Type B pancreatic cell (in vitro differentiated cells): Measurements from ENCODE around the gene NLGN3. TPM values are rescaled to one million over a fixed set of nuclear protein-coding genes. Genes with fewer than 3 reads are reported as not detected.

Source experiments
- DNase-seq: peaks from one replicate; pipeline ENCODE4 v3.0.0; 2021; ENCODE audit warnings: mixed read lengths; ENCODE audit not compliant: unreplicated experiment; ENCODE audit errors: extremely low spot score
- H3K27ac Mint-ChIP-seq: 2 replicates; pipeline ENCODE4 v1.8.0; 2021; ENCODE audit warnings: mild to moderate bottlenecking, mixed read lengths
- H3K27me3 Mint-ChIP-seq: 2 replicates; pipeline ENCODE4 v1.8.0; 2021; ENCODE audit warnings: mixed read lengths
- H3K36me3 Mint-ChIP-seq: 2 replicates; pipeline ENCODE4 v1.8.0; 2021; ENCODE audit warnings: mixed read lengths
- H3K4me1 Mint-ChIP-seq: one replicate; pipeline ENCODE4 v1.8.0; 2021; ENCODE audit warnings: mixed read lengths; ENCODE audit not compliant: unreplicated experiment
- H3K4me3 Mint-ChIP-seq: 2 replicates; pipeline ENCODE4 v1.8.0; 2021; ENCODE audit warnings: mild to moderate bottlenecking, mixed read lengths
- H3K9me3 Mint-ChIP-seq: 2 replicates; pipeline ENCODE4 v1.8.0; 2021; ENCODE audit warnings: mixed read lengths
- CTCF ChIP-seq: fragments of 200-600 bp; sonication (generic); conservative IDR thresholded peaks from 2 replicates; pipeline ENCODE4 v1.5.0; 2021; ENCODE audit warnings: antibody characterized with exemption, mild to moderate bottlenecking
- total RNA-seq: library from RNA; stranded (reverse); gene quantifications from 2 replicates; pipeline ENCODE4 v1.2.1, GENCODE V29; 2021; ENCODE audit warnings: low replicate concordance

NLGN3 gene
- total RNA-seq, 1 donor from 2014 or later, result 17.9 TPM

DNA sequence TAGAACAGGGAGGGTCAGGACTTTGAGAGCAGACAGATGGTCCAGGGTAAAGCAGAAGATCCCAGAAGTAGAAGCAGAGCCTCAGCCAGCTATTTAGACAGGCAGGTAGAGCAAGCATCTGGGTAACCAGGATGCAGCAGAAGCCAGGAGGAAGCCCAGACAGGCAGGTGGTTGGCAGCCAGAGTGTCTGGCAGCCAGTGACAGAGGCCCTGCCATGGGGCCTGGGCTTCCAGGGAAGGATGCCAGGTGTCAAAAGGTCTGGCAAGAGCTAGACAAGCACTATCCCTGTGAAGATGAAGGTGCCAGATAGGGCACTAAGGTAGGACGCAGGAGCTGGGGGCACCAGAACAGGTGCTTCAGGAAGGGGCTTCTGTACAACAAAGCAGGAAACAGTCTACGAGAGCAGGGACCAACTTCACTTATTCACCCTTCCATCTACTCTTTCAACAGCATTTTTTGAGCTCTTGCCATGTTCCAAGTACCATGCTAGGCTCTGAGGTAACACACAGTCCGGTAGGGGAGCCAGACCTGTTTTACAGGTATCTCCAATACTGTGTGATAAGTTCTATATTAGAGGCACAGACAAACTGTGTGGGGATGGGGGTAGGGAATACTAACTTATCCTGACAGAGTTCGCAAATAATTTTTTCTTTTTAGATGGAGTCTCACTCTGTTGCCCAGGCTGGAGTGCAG is 40.3 kb downstream of the NLGN3 start:
- no peaks in the 10 kb centered on the region for H3K27me3 Mint-ChIP-seq
- peaks cover 20% of the 10 kb centered on the region for H3K4me1 Mint-ChIP-seq
- no peak for DNase-seq
- peak overlapping the region; percentile 43 for H3K27ac Mint-ChIP-seq
- H3K9me3 Mint-ChIP-seq, result no peaks in the 10 kb centered on the region
- no peaks in the 10 kb centered on the region for H3K36me3 Mint-ChIP-seq
- H3K4me3 Mint-ChIP-seq, result no peak overlapping the region
- TF ChIP-seq CTCF, result no peak

- no peak overlapping the region for H3K27ac Mint-ChIP-seq
- no peak for TF ChIP-seq CTCF
- H3K36me3 Mint-ChIP-seq, result no peaks in the 10 kb centered on the region
- H3K27me3 Mint-ChIP-seq, result no peaks in the 10 kb centered on the region
- no peaks in the 10 kb centered on the region for H3K4me1 Mint-ChIP-seq
- DNase-seq, result no peak
- no peaks in the 10 kb centered on the region for H3K9me3 Mint-ChIP-seq
- no peak overlapping the region for H3K4me3 Mint-ChIP-seq
These were observed 46.6 kb downstream of the NLGN3 start for GRCh38 chrX:71191248-71191647.

DNA sequence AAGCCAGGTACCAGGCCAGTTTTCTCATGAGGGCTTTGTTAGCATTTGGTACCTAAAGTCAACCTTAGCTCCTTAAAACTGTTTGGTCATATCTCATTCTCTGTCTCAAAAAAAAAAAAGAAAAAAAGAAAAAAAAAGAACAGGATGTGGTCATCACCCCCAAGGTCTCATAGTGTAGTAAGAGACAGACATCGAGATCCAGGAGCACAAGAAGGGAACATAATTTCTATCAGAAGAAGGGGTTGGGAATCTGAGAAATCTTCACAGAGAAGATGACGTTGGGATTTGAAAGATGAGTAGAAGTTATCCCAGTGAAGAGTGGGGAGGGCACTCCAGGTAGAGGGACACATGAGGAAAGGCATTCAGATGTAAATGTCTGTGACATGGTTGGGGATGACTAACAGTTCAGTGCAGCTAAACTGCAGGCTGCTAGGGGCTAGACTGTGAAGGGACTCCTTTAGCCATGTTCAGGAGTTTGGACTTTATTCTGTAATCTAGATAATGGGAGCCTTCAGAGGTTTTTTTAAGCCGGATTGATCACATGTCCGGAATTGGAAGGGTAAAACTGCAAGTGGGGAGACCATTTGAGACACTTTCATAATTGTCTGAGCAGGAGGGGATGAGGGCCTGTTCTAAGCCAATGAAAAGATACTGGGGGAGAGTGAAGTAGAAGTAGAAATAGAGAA is 51.5 kb downstream of the NLGN3 start:
- Mint-ChIP-seq H3K27ac (no peak overlapping the region), H3K4me3 (no peak overlapping the region), H3K9me3 (no peaks in the 10 kb centered on the region), H3K27me3 (no peaks in the 10 kb centered on the region), H3K36me3 (no peaks in the 10 kb centered on the region), H3K4me1 (no peaks in the 10 kb centered on the region)
- TF ChIP-seq CTCF, result no peak
- DNase-seq, result no peak

DNA sequence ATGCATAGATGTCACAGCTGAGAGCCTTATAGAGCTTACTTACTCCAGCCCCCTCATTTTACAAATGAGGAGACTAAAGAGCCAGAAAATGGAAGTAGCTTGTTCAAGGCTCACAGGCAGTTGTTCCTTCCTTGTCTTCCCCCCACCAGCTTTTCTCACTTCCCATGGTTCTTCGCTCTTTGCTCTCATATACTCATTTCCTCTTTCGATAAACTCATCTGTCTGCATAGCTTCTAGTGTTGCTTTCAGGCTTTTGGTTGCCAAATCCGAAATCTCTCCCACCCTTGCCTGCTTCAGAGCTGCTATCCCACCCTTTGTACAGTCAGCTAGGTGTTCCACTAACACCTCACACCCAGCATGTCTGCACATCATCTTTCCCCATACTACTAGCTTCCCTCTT is 53.4 kb downstream of the NLGN3 start:
- no peak overlapping the region for H3K27ac Mint-ChIP-seq
- no peak for TF ChIP-seq CTCF
- no peaks in the 10 kb centered on the region for H3K4me1 Mint-ChIP-seq
- H3K27me3 Mint-ChIP-seq, result no peaks in the 10 kb centered on the region
- H3K9me3 Mint-ChIP-seq, result no peaks in the 10 kb centered on the region
- no peaks in the 10 kb centered on the region for H3K36me3 Mint-ChIP-seq
- no peak overlapping the region for H3K4me3 Mint-ChIP-seq
- no peak for DNase-seq

GRCh38 chrX:71199252-71200008 is 54.8 kb downstream of the NLGN3 start:
- Mint-ChIP-seq H3K4me3 (no peak overlapping the region), H3K9me3 (no peaks in the 10 kb centered on the region), H3K4me1 (no peaks in the 10 kb centered on the region), H3K27ac (no peak overlapping the region), H3K36me3 (no peaks in the 10 kb centered on the region), H3K27me3 (no peaks in the 10 kb centered on the region)
- DNase-seq, result no peak
- no peak for TF ChIP-seq CTCF
